IPS-15b (cell line): ENCODE results near the gene CPS1.

Experiments
- H3K27me3 ChIP-seq: one replicate; pipeline ENCODE4 v1.6.1; 2013; ENCODE audit warnings: low read length; ENCODE audit not compliant: control insufficient read depth, insufficient read depth
- H3K36me3 ChIP-seq: one replicate; pipeline ENCODE4 v1.6.1; 2013; ENCODE audit warnings: low read length; ENCODE audit not compliant: control insufficient read depth, insufficient read depth
- H3K4me1 ChIP-seq: one replicate; pipeline ENCODE4 v1.6.1; 2013; ENCODE audit warnings: mild to moderate bottlenecking, low read length; ENCODE audit not compliant: control insufficient read depth, insufficient read depth
- H3K4me3 ChIP-seq: one replicate; pipeline ENCODE4 v1.5.1; 2013; ENCODE audit warnings: low read depth, low read length
- H3K9ac ChIP-seq: one replicate; pipeline ENCODE4 v1.6.1; 2013; ENCODE audit warnings: low read depth, mild to moderate bottlenecking, low read length
- H3K9me3 ChIP-seq: one replicate; pipeline ENCODE4 v1.6.1; 2013; ENCODE audit warnings: mild to moderate bottlenecking, low read length; ENCODE audit not compliant: control insufficient read depth, insufficient read depth

CPS1 gene

DNA sequence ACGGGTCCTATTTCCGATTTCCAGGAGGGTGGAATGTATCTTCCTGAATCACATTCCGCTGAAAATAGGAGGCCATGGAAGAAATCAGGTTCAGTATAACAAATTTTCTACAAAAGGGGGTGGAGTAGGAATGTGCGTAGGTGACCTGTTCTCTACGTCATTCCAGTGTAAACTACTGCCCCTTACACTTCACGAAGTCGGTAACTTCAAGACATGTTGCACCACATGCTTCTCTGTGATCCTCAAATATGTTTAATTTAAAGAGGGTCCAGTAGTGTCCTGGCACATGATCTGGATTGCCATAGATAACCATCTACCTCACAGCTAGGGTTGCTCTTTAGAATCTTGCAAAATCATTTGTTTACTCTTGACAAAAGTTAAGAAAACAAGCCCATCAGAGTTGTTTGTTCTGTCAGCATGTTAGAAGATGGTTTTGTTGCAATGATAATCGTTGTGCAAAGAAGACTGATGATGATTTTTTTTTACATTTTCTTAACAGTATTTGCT, 7.5 kb upstream of the CPS1 start:
- Histone ChIP-seq H3K9ac (no peak overlapping the region), H3K27me3 (no peaks in the 10 kb centered on the region), H3K36me3 (no peaks in the 10 kb centered on the region), H3K4me1 (peaks cover 6% of the 10 kb centered on the region), H3K4me3 (no peak overlapping the region), H3K9me3 (no peaks in the 10 kb centered on the region)

GRCh38 chr2:210551001-210551400, 5.4 kb upstream of the CPS1 start:
- no peaks in the 10 kb centered on the region for H3K27me3 ChIP-seq
- peaks cover 6% of the 10 kb centered on the region for H3K4me1 ChIP-seq
- no peaks in the 10 kb centered on the region for H3K9me3 ChIP-seq
- no peak overlapping the region for H3K9ac ChIP-seq
- no peak overlapping the region for H3K4me3 ChIP-seq
- H3K36me3 ChIP-seq = no peaks in the 10 kb centered on the region

- Histone ChIP-seq H3K36me3 (no peaks in the 10 kb centered on the region), H3K9ac (no peak overlapping the region), H3K27me3 (no peaks in the 10 kb centered on the region), H3K4me1 (peaks cover 18% of the 10 kb centered on the region), H3K4me3 (no peak overlapping the region), H3K9me3 (no peaks in the 10 kb centered on the region)
Observed at GRCh38 chr2:210553373-210553772, 3.0 kb upstream of the CPS1 start.

DNA sequence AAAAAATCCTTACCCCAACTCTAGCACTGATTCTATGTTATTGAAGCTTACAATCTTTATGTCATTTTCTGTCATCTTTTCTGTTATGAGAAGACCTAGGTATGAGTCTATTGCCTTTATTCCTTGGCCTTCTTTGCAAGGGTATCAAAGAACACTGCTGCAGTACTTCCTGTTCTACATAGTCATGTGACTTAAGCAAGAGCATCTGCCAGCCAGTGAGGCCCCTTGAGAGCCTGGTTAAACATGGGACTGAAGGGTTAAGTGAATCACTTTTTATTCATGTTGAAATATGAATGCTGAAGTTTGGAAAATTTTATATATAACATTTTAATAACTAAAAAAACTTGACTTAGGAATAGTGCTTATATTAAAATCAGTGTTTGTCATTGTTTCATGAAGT, 844 bp upstream of the CPS1 start:
- H3K4me3 ChIP-seq = no peak overlapping the region
- H3K4me1 ChIP-seq = peaks cover 14% of the 10 kb centered on the region
- H3K27me3 ChIP-seq = no peaks in the 10 kb centered on the region
- H3K9ac ChIP-seq = no peak overlapping the region
- H3K9me3 ChIP-seq = no peaks in the 10 kb centered on the region
- no peaks in the 10 kb centered on the region for H3K36me3 ChIP-seq

DNA sequence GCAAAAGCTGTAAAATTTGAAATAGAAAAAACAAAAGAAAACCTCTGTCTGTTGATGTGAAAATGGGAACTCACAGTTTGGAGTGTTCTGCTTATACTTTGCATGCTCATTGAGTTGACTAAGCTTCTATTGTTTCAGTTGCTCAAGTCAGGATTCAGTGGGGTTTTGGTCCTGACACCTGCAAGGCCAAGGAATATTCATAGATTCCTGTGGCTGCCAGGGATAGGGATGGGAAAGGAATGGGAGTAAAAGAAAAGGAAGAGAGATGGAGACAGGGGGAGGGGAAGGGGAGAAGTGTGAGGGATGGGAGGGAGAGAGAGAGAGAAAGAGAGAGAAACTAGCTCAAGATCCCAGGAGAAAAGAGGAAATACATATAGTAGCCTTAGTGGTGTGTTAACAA, 1.3 kb downstream of the CPS1 start:
- Histone ChIP-seq H3K9ac (no peak overlapping the region), H3K36me3 (no peaks in the 10 kb centered on the region), H3K27me3 (no peaks in the 10 kb centered on the region), H3K4me3 (no peak overlapping the region), H3K4me1 (peaks cover 14% of the 10 kb centered on the region), H3K9me3 (no peaks in the 10 kb centered on the region)

DNA sequence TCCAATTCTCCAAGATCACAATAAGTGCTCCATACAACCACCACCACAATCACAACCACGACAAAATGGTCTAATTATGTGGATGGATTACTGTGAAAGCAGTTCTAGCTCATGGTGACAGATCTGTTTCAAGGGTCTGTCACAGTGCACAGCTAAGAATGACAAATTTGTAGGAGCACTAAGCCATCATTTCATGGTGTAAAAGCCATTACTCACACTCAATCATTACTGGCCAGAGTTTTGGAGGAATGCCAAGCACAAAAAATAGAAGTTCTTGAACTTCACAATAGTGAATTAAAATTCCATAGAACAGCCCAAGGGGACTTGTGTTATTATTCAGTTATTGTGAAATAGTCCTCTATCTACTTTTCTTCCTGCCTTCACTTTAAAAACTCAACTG, 2.3 kb downstream of the CPS1 start:
- no peak overlapping the region for H3K4me3 ChIP-seq
- no peaks in the 10 kb centered on the region for H3K9me3 ChIP-seq
- no peak overlapping the region for H3K9ac ChIP-seq
- H3K4me1 ChIP-seq = peaks cover 14% of the 10 kb centered on the region
- H3K36me3 ChIP-seq = no peaks in the 10 kb centered on the region
- H3K27me3 ChIP-seq = no peaks in the 10 kb centered on the region

GRCh38 chr2:210559182-210559581, 2.8 kb downstream of the CPS1 start:
- H3K4me1 ChIP-seq = peaks cover 14% of the 10 kb centered on the region
- no peak overlapping the region for H3K9ac ChIP-seq

DNA sequence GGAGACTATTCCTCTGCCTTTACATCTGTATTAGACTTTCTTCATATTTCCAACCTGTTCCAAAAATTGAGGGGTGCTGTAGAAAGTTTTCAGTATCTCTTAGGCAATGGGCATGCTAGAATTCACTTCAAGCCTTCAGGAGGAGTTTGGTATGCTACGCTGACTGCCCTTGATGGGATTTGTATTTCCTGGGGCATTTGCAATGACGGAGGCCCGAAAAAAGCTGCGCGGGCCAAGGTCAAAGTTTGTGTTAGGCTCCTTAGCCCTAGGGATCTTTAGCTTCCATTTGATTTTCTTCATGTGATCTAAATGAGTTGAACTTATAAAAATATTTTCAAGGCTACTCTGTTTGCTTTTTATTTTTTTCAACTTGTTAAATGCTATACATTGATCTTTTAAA, 5.1 kb downstream of the CPS1 start:
- H3K27me3 ChIP-seq = no peaks in the 10 kb centered on the region
- H3K36me3 ChIP-seq = no peaks in the 10 kb centered on the region
- H3K9ac ChIP-seq = no peak overlapping the region
- H3K9me3 ChIP-seq = no peaks in the 10 kb centered on the region
- H3K4me1 ChIP-seq = peaks cover 14% of the 10 kb centered on the region
- H3K4me3 ChIP-seq = no peak overlapping the region

More at GRCh38 chr2:210559182-210559581, 2.8 kb downstream of the CPS1 start:
- Histone ChIP-seq H3K27me3 (no peaks in the 10 kb centered on the region), H3K4me3 (no peak overlapping the region), H3K36me3 (no peaks in the 10 kb centered on the region), H3K9me3 (no peaks in the 10 kb centered on the region)

DNA sequence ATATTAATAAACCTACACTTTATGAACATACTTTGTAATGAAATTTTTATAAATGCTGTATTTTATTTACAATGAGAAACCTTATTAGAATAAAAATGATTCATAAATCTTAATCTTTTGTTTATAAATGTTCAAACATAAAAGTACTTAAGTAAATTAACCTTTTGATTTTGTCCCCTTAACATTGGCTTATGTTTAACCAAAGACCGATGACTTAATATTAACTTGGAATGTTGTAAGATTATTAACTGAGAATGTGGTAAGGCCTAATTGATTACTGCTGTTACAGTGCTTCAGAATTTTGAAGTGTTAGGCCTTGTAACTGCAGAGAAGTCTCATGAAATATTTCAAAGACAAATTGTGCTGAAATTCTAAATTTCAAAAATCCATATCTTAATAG, 5.7 kb downstream of the CPS1 start:
- Histone ChIP-seq H3K9ac (no peak overlapping the region), H3K4me3 (no peak overlapping the region), H3K27me3 (no peaks in the 10 kb centered on the region), H3K9me3 (no peaks in the 10 kb centered on the region), H3K36me3 (no peaks in the 10 kb centered on the region), H3K4me1 (peaks cover 10% of the 10 kb centered on the region)

DNA sequence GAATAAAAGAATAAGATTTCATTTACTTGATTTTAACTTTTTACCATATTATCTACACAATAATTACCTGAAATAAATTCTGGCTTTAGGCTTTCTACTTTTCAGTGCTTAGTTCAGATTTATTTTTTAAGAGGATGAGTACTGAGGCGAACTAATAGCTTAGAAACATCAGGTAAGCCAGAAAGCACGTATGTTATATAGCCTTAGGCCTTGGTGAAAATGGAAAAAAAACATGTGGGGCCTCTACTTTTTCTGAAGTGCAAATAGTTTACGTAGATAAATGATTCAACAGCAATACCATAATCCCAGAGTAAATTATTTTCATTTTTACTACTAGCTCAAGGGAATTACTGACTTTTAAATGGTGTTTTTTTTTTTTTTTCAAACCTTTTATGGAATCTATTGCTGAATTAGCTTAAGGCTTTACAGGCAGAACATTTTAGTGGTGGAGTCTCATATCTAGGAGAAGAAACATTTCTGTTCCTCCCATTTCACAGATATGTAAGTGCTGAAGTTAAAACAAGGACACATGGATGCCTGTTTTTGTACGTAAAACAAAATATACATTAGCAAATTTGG, 6.2 kb downstream of the CPS1 start:
- Histone ChIP-seq H3K9me3 (no peaks in the 10 kb centered on the region), H3K4me3 (no peak overlapping the region), H3K27me3 (no peaks in the 10 kb centered on the region), H3K36me3 (no peaks in the 10 kb centered on the region), H3K9ac (no peak overlapping the region), H3K4me1 (peaks cover 6% of the 10 kb centered on the region)

DNA sequence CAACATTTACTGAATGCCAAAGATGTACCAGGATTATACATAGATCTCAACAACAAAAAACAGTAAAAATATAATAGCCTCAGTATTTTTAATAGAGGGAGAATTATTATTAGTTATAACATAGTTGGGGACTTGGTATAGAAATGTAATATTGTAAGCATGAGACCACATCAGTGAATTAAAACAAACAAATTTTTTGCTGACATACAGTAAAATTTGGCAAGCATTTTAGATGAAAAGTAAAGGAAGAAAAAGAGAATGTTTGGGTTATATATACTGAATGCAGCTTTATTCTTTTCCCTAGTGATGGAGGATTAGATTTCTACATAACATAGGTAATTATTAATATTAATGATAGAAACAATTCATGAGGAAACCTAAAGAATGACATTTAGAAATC, 10.9 kb downstream of the CPS1 start:
- no peaks in the 10 kb centered on the region for H3K36me3 ChIP-seq
- H3K9ac ChIP-seq = no peak overlapping the region
- H3K4me1 ChIP-seq = no peaks in the 10 kb centered on the region
- no peak overlapping the region for H3K4me3 ChIP-seq
- H3K9me3 ChIP-seq = no peaks in the 10 kb centered on the region
- H3K27me3 ChIP-seq = no peaks in the 10 kb centered on the region

DNA sequence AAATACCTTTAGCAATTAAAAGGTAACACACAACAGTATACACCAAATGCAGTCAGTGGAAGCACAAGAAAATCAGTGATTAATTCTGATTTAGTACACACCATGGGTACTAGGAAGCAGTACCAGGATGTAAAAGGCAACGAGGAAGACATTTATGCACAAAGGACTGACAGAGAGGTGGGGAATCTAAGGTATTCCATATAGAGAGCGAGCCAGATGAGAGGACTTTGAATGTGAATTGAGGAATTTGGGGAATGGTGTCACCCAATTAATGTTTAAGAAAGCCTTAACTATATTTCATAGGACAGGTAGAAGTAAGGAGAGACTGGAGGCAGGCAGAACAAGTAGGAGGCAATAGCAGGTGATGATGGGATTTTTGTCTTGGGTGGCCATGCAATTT, 11.7 kb downstream of the CPS1 start:
- H3K9me3 ChIP-seq = no peaks in the 10 kb centered on the region
- no peak overlapping the region for H3K9ac ChIP-seq
- H3K4me1 ChIP-seq = no peaks in the 10 kb centered on the region
- no peaks in the 10 kb centered on the region for H3K27me3 ChIP-seq
- H3K4me3 ChIP-seq = no peak overlapping the region
- no peaks in the 10 kb centered on the region for H3K36me3 ChIP-seq
